Natural killer cell (primary cell): ENCODE measurements around the gene SLC4A4. TPM values are rescaled to one million over a fixed set of nuclear protein-coding genes. Genes with fewer than 3 reads are reported as not detected.

Experiments used
- ATAC-seq, 3 donors: fragments of 150-1000 bp in 2 of 3; fragments of 200-7000 bp in 1 of 3; cut with Tn5 transposase; 1 replicate in 1 of 3; 2 replicates in 2 of 3; pipeline ENCODE4 v1.10.0; 2021; ENCODE audit warnings: mild to moderate bottlenecking in 2 of 3, moderate library complexity in 2 of 3
- DNase-seq, 2 donors: peaks; one replicate each; pipeline versions ENCODE4 v3.0.0 to v3.0.0-alpha.2; 2013 to 2021; ENCODE audit warnings: mixed read lengths in 1 of 2
- H3K27ac ChIP-seq: one replicate; pipeline ENCODE4 v1.5.1; 2013; ENCODE audit warnings: mild to moderate bottlenecking, low read length
- H3K27me3 ChIP-seq: one replicate; pipeline ENCODE4 v1.6.1; 2013; ENCODE audit warnings: low read length; ENCODE audit not compliant: control insufficient read depth, insufficient read depth
- H3K36me3 ChIP-seq: one replicate; pipeline ENCODE4 v1.6.1; 2013; ENCODE audit warnings: low read length; ENCODE audit not compliant: control insufficient read depth, insufficient read depth
- H3K4me1 ChIP-seq: one replicate; pipeline ENCODE4 v1.6.1; 2013; ENCODE audit warnings: low read length; ENCODE audit not compliant: control insufficient read depth, insufficient read depth
- H3K4me3 ChIP-seq: one replicate; pipeline ENCODE4 v1.5.1; 2013; ENCODE audit warnings: low read length
- H3K9me3 ChIP-seq: one replicate; pipeline ENCODE4 v1.6.1; 2013; ENCODE audit warnings: low read length; ENCODE audit not compliant: control insufficient read depth, insufficient read depth
- H3K27ac Mint-ChIP-seq, 2 donors: one replicate each; pipeline ENCODE4 v1.8.0; 2022; ENCODE audit warnings: mild to moderate bottlenecking in 2 of 2, mixed read lengths in 2 of 2, moderate library complexity in 1 of 2
- H3K27me3 Mint-ChIP-seq, 2 donors: one replicate each; pipeline ENCODE4 v1.8.0; 2022; ENCODE audit warnings: low read depth in 2 of 2, mixed read lengths in 2 of 2
- H3K36me3 Mint-ChIP-seq: one replicate; pipeline ENCODE4 v1.8.0; 2022; ENCODE audit warnings: mixed read lengths
- H3K4me1 Mint-ChIP-seq, 2 donors: one replicate each; pipeline ENCODE4 v1.8.0; 2022; ENCODE audit warnings: mixed read lengths in 2 of 2
- H3K4me3 Mint-ChIP-seq: one replicate; pipeline ENCODE4 v1.8.0; 2022; ENCODE audit warnings: mild to moderate bottlenecking, moderate library complexity, mixed read lengths
- H3K9me3 Mint-ChIP-seq, 2 donors: one replicate each; pipeline ENCODE4 v1.8.0; 2022; ENCODE audit warnings: mixed read lengths in 2 of 2
- CTCF ChIP-seq: fragments of 200-600 bp; IDR thresholded peaks from one replicate; pipeline ENCODE4 v1.8.0; 2022; ENCODE audit warnings: antibody characterized with exemption
- WGBS: methylation state at CpG from one replicate; pipeline ENCODE4 v1.1.7; 2013; ENCODE audit warnings: missing lambda C conversion rate; ENCODE audit not compliant: insufficient coverage; 5-methylcytosine and 5-hydroxymethylcytosine counted together
- intact Hi-C: fragments of 100-400 bp; cut with micrococcal nuclease; formaldehyde crosslinking; loops from one replicate; pipeline ENCODE4 v1.14.2; 2022
- total RNA-seq, 4 donors: library from RNA; stranded (reverse); fragments of 120-200 nt in 1 of 4; gene quantifications; one replicate each; pipeline versions ENCODE4 v1.2.3 to v1.2.4, GENCODE V29; 2013 to 2022

SLC4A4 gene
- total RNA-seq, 3 donors from 2014 or later (not counting 1 experiment from before 2014, with no cell fraction given): 17.9 to 20.4 (median 19.1) TPM

GRCh38 chr4:71293705-71294104, 45.1 kb upstream of the SLC4A4 start:
- H3K4me1 ChIP-seq: no peaks in the 10 kb centered on the region
- 84% methylated on average over 5 of the region's 5 CpGs for WGBS
- no peaks in the 10 kb centered on the region for H3K9me3 ChIP-seq
- Mint-ChIP-seq H3K36me3 (no peaks in the 10 kb centered on the region), H3K27ac (no peak overlapping the region), H3K4me1 (peaks cover 6 to 8% of the 10 kb centered on the region in 2 donors), H3K9me3 (no peaks in the 10 kb centered on the region), H3K27me3 (no peaks in the 10 kb centered on the region), H3K4me3 (no peak overlapping the region)
- no peaks in the 10 kb centered on the region for H3K36me3 ChIP-seq
- no peak for TF ChIP-seq CTCF
- intact Hi-C loops: no loop called here
- no peak overlapping the region for H3K4me3 ChIP-seq
- no peaks in the 10 kb centered on the region for H3K27me3 ChIP-seq
- ATAC-seq (no peak), DNase-seq (no peak)
- H3K27ac ChIP-seq: no peak overlapping the region

- intact Hi-C loops: no loop called here
- no peaks in the 10 kb centered on the region for H3K9me3 Mint-ChIP-seq
- WGBS: 95% methylated on average over 3 of the region's 3 CpGs
These were observed 44.5 kb upstream of the SLC4A4 start for GRCh38 chr4:71294301-71294700.

GRCh38 chr4:71296945-71297344, 41.9 kb upstream of the SLC4A4 start:
- H3K36me3 Mint-ChIP-seq: no peaks in the 10 kb centered on the region
- H3K4me1 ChIP-seq: no peaks in the 10 kb centered on the region
- H3K27ac Mint-ChIP-seq: no peak overlapping the region
- no peak overlapping the region for H3K4me3 ChIP-seq
- H3K27ac ChIP-seq: no peak overlapping the region
- ATAC-seq: no peak
- no peaks in the 10 kb centered on the region for H3K27me3 ChIP-seq
- H3K9me3 Mint-ChIP-seq: no peaks in the 10 kb centered on the region
- no peaks in the 10 kb centered on the region for H3K36me3 ChIP-seq
- H3K4me3 Mint-ChIP-seq: no peak overlapping the region
- H3K4me1 Mint-ChIP-seq: peaks cover 8 to 25% of the 10 kb centered on the region in 2 donors
- intact Hi-C loops: no loop called here
- WGBS: 100% methylated on average over 1 of the region's 1 CpG
- TF ChIP-seq CTCF: no peak
- H3K27me3 Mint-ChIP-seq: no peaks in the 10 kb centered on the region
- H3K9me3 ChIP-seq: no peaks in the 10 kb centered on the region
- no peak for DNase-seq

More at GRCh38 chr4:71294301-71294700, 44.5 kb upstream of the SLC4A4 start:
- Histone ChIP-seq H3K4me3 (no peak overlapping the region), H3K9me3 (no peaks in the 10 kb centered on the region), H3K4me1 (no peaks in the 10 kb centered on the region), H3K27ac (no peak overlapping the region), H3K36me3 (no peaks in the 10 kb centered on the region), H3K27me3 (no peaks in the 10 kb centered on the region)
- no peaks in the 10 kb centered on the region for H3K36me3 Mint-ChIP-seq
- H3K27ac Mint-ChIP-seq: no peak overlapping the region
- ATAC-seq (no peak), DNase-seq (no peak)
- no peak overlapping the region for H3K4me3 Mint-ChIP-seq
- H3K27me3 Mint-ChIP-seq: no peaks in the 10 kb centered on the region
- TF ChIP-seq CTCF: no peak
- H3K4me1 Mint-ChIP-seq: peaks cover 6 to 12% of the 10 kb centered on the region in 2 donors

- no peaks in the 10 kb centered on the region for H3K9me3 ChIP-seq
- no peak for TF ChIP-seq CTCF
- H3K4me1 ChIP-seq: no peaks in the 10 kb centered on the region
- H3K27me3 ChIP-seq: no peaks in the 10 kb centered on the region
- Mint-ChIP-seq H3K27me3 (no peaks in the 10 kb centered on the region), H3K36me3 (no peaks in the 10 kb centered on the region), H3K9me3 (no peaks in the 10 kb centered on the region), H3K27ac (no peak overlapping the region), H3K4me3 (no peak overlapping the region), H3K4me1 (peaks cover 13 to 28% of the 10 kb centered on the region in 2 donors)
- 96% methylated on average over 8 of the region's 8 CpGs for WGBS
- DNase-seq (no peak), ATAC-seq (no peak)
- no peaks in the 10 kb centered on the region for H3K36me3 ChIP-seq
- no peak overlapping the region for H3K27ac ChIP-seq
- intact Hi-C loops: no loop called here
- H3K4me3 ChIP-seq: no peak overlapping the region
These were observed 38.5 kb upstream of the SLC4A4 start for GRCh38 chr4:71300362-71300761.
